Tongue (tissue), 2 donors: ENCODE results near the gene PTCHD4. TPM values are rescaled to one million over a fixed set of nuclear protein-coding genes. Genes with fewer than 3 reads are reported as not detected.
"Not testable (repeated sequence)": the region's sequence is repeated elsewhere in the genome, so short reads cannot be mapped to it uniquely, and the experiment has no call there.

Experiments used
- DNase-seq: peaks from one replicate; pipeline ENCODE4 v3.0.0-alpha.2; 2015
- total RNA-seq: library from RNA; depleted of rRNA; stranded (reverse); fragments of >200 nt; gene quantifications from one replicate; pipeline ENCODE4 v1.2.3, GENCODE V29; 2014

PTCHD4 gene
- total RNA-seq = 1.4 TPM

- DNase-seq = no peak
These were observed at the start of gene PTCHD4 for GRCh38 chr6:48111143-48111506. Gene PTCHD4 (minus strand): TSS chr6:48111197. CDS start chr6:48068957, 42,240 bp downstream.

GRCh38 chr6:48151142-48151541 lies 40.1 kb upstream of the PTCHD4 start:
- DNase-seq = no peak

- DNase-seq = no peak
These were observed 39.7 kb upstream of the PTCHD4 start for GRCh38 chr6:48150701-48151100.

GRCh38 chr6:48147051-48147450 lies 36.1 kb upstream of the PTCHD4 start:
- DNase-seq = no peak

- DNase-seq = no peak
These were observed 33.0 kb upstream of the PTCHD4 start for GRCh38 chr6:48144021-48144420.

GRCh38 chr6:48141975-48142374 lies 31.0 kb upstream of the PTCHD4 start:
- no peak for DNase-seq

- no peak for DNase-seq
These were observed 29.0 kb upstream of the PTCHD4 start for GRCh38 chr6:48139818-48140614.

- DNase-seq = no peak
These were observed 25.9 kb upstream of the PTCHD4 start for GRCh38 chr6:48136856-48137255.

GRCh38 chr6:48135323-48136084 lies 24.5 kb upstream of the PTCHD4 start:
- DNase-seq = no peak

- DNase-seq = no peak
These were observed 23.2 kb upstream of the PTCHD4 start for GRCh38 chr6:48134246-48134645.

- DNase-seq = no peak
These were observed 12.6 kb upstream of the PTCHD4 start for GRCh38 chr6:48123601-48124000.

GRCh38 chr6:48121983-48122749 lies 11.2 kb upstream of the PTCHD4 start:
- not testable (repeated sequence) for DNase-seq

- DNase-seq = no peak
These were observed 6.0 kb upstream of the PTCHD4 start for GRCh38 chr6:48116699-48117645.

- no peak for DNase-seq
These were observed 2.1 kb upstream of the PTCHD4 start for GRCh38 chr6:48113130-48113529.

GRCh38 chr6:48111575-48111974 lies 578 bp upstream of the PTCHD4 start:
- DNase-seq = no peak

GRCh38 chr6:48110436-48111142 lies 408 bp downstream of the PTCHD4 start:
- no peak for DNase-seq

GRCh38 chr6:48109944-48110343 lies 1.1 kb downstream of the PTCHD4 start:
- no peak for DNase-seq

- not testable (repeated sequence) for DNase-seq
These were observed 8.4 kb downstream of the PTCHD4 start for GRCh38 chr6:48102476-48103195.

GRCh38 chr6:48101290-48101689 lies 9.7 kb downstream of the PTCHD4 start:
- DNase-seq = no peak

GRCh38 chr6:48100588-48100895 lies 10.5 kb downstream of the PTCHD4 start:
- no peak for DNase-seq
